ENCODE data around the gene RDH5.

RDH5 gene

GRCh38 chr12:55729819-55730818 lies 9.9 kb downstream of the RDH5 start:
- DNase-seq: peak; percentile 50 to 58

- DNase-seq: no peak
Observed at GRCh38 chr12:55732288-55732687, 12.1 kb downstream of the RDH5 start.

- no peak for DNase-seq
Observed at GRCh38 chr12:55733021-55733555, 12.9 kb downstream of the RDH5 start.

- no peak for DNase-seq
Observed at GRCh38 chr12:55733858-55734257, 13.7 kb downstream of the RDH5 start.

GRCh38 chr12:55734595-55734994 lies 14.4 kb downstream of the RDH5 start:
- no peak for DNase-seq

- no peak for DNase-seq
Observed at GRCh38 chr12:55736076-55736475, 15.9 kb downstream of the RDH5 start.

- peak; percentile 81 to 83 for DNase-seq
Observed at GRCh38 chr12:55736780-55737580, 16.8 kb downstream of the RDH5 start.

GRCh38 chr12:55737581-55738122 lies 17.5 kb downstream of the RDH5 start:
- DNase-seq: no peak

GRCh38 chr12:55738123-55739024 lies 18.2 kb downstream of the RDH5 start:
- peak; percentile 84 to 85 for DNase-seq

- no peak for DNase-seq
Observed at GRCh38 chr12:55739025-55739378, 18.8 kb downstream of the RDH5 start.

GRCh38 chr12:55741931-55742680 lies 21.9 kb downstream of the RDH5 start:
- no peak for DNase-seq

- DNase-seq: peak; percentile 80 to 83
Observed at GRCh38 chr12:55742719-55743405, 22.7 kb downstream of the RDH5 start, which contains the start of gene GDF11. GDF11 (plus strand) TSS chr12:55743122; CDS start chr12:55743317, 195 bp downstream.

- DNase-seq: peak; percentile 59 to 72
Observed at GRCh38 chr12:55743406-55744339, 23.5 kb downstream of the RDH5 start.

- DNase-seq: no peak
Observed at GRCh38 chr12:55744340-55745030, 24.3 kb downstream of the RDH5 start.

GRCh38 chr12:55745361-55746173 lies 25.4 kb downstream of the RDH5 start:
- DNase-seq: no peak

GRCh38 chr12:55746174-55746912 lies 26.1 kb downstream of the RDH5 start:
- no peak for DNase-seq

- DNase-seq: no peak
Observed at GRCh38 chr12:55746913-55747231, 26.7 kb downstream of the RDH5 start.

Measured in activated T-cell treated with anti-CD3 and anti-CD28 coated beads, Interleukin-2, amount 50 U/mL, for 48 hours (primary cell).